GM19372 (cell line): ENCODE measurements around the gene ALAS1.

ENCODE experiments used
- ATAC-seq: cut with Tn5 transposase; IDR thresholded peaks from one replicate; pipeline ENCODE4 v1.9.1; 2021; ENCODE audit warnings: mild to moderate bottlenecking, low read depth, moderate library complexity; ENCODE audit not compliant: unreplicated experiment

ALAS1 gene

GRCh38 chr3:52218937-52219650 is 21.1 kb downstream of the ALAS1 start:
- ATAC-seq, result no peak

GRCh38 chr3:52220380-52221026 is 22.5 kb downstream of the ALAS1 start:
- ATAC-seq, result no peak

DNA sequence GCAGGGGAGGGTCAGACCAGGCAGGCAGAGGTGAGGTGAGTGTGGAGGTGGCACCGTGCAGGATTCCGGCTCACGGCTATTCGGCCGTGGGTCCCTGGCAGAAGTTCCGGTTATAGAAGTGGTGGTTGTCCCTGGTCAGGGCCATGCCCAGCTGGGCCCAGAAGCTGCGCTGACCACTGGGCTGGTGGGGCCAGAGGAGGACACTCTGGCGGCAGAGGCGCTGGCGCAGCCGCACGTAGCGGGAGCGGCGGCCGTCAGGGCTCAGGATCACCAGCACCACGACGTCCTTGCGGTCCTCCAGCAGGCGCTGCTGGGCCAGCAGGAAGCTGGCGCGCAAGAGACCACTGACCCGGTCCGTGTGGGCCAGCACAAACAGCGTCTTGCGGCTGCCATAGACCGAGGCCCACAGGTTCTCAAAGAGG is 23.2 kb downstream of the ALAS1 start:
- no peak for ATAC-seq

DNA sequence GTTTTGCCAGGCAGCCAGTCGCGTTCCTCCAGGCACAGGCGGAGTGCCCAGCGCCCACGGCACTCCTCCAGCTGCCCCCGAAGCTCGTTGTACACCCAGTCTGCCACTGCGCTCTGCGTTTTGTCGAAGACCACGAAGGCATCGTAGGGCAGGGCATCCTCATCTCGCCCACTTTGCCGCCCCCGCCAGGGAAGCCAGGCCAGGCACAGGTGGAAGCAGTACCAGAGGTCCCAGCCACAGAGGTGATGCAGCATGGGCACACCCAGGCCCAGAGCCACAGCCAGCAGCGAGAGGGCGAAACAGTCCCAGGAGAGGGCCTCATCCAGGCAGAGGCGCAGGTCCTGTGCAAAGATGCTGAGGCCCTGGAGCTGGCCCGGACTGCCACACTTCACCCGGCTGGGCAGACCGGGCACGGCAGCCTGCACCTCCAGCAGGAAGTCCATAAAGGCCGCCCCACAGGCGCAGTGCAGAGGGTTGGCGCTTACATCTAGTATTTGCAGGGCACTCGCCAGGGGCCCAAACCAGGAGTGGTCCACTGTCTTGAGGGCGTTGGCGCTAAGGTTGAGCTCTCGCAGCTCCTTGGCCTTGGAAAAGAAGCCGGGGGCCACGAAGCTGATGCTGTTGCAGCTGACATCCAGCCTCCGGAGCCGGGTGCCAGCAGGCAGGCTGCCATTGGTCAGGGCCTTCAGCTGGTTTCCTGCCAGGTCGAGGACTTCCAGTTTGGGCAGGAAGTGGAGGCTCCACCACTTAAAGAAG is 23.8 kb downstream of the ALAS1 start:
- no peak for ATAC-seq

GRCh38 chr3:52222319-52223221 is 24.6 kb downstream of the ALAS1 start:
- no peak for ATAC-seq

DNA sequence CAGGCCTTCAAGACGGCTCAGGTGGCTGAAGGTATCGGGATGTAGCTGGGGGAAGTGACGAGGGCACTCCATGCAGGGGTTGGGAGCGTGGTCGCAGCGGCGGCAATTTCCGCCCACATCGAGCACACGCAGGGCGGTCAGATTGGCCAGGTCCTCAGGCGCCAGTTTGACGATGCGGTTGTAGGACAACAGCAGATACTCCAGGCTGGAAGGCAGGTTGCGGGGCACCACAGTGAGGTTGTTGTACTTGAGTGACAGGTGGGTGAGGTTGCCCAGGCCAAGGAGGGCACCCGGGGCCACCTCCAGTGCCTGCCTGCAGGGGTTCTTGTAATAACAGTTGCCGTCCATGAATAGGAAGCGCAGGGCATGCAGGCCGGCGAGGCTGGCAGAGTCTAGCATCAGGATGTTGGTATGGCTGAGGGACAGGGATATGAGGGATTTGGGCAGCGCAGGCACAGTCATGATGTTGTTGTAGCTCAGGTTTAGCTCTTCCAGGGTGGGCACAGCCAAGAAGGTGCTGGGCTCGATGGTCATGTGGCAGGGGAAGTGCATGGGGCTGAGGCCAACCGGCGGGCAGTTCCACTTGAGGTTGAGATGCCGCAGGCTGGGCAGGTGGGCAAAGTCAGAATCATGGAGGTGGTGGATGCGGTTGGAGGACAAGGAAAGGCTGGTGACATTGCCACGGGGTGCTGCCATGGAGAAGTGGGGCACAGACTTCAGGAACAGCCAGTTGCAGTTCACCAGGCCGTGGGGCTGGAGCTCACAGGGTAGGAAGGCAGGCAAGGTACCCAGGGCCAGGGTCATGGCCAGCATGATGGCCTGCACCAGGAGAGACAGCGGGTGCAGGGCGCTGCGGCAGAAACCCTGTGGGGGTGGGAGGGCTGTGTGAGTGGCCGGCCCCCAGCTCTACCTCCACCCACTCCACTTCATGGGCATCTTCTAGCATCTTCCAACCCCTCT is 25.8 kb downstream of the ALAS1 start:
- no peak for ATAC-seq

DNA sequence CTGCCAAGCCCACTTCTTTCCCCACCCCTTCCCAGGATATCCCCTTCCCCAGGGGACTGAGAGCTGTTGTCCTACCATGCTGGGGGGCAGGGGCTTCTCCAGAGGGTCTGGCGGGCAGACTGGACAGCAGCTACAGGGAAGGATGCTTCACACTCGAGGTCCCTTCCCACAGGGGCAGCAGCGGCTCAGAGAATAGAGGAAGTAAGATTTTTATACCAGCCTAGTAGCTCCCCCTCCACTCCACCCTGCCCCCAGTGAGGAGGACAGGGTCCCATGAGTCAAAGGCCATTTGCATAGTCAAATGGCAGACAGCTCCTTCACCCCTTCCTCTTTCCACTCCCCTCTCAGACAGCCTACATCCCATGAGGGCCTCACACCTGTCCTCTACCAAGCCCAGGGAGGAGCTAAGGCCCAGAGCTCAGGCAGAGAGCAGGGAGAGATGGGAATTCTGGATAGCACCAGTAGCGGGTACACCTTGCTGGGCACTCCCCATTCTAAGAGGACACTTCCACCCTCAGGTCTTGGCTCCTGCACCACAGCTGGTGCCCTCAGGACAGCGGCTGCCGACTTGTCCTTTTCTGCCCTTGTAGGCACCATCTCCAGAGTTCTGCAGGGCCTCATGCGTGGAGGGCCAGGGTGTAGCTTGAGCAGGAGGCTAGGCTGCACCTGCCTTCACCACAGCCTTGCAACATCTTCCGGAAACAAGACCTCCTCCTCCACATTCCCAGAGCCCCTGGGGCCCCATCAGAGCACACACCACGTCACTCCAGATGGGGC is 27.7 kb downstream of the ALAS1 start, which contains the start of gene TLR9:
TLR9 (minus strand) TSS at position 194 of the 777 bp plus-strand sequence; CDS start at position 78, 116 bp downstream.
- peak; percentile 68 for ATAC-seq

GRCh38 chr3:52226229-52226817 is 28.4 kb downstream of the ALAS1 start:
- no peak for ATAC-seq

DNA sequence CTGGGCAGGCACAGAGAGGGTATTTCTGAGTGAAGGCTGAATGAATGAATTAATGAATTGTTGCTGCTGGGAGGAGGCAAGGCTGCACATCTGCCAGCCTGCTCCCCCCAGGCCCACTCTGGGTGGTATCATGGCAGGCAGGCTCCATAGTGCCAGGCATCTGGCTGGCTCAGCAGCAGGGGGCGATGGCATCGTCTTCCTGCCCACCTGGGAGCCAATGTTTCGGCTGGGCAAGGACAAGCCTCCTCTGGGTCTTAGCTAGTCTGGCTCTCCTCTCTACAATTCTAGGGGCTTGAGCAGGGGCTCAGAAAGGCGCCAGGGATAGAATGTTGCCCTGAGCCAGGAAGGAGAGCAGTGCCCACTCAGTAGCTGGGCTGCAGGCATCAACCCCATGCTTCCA is 29.2 kb downstream of the ALAS1 start:
- no peak for ATAC-seq

DNA sequence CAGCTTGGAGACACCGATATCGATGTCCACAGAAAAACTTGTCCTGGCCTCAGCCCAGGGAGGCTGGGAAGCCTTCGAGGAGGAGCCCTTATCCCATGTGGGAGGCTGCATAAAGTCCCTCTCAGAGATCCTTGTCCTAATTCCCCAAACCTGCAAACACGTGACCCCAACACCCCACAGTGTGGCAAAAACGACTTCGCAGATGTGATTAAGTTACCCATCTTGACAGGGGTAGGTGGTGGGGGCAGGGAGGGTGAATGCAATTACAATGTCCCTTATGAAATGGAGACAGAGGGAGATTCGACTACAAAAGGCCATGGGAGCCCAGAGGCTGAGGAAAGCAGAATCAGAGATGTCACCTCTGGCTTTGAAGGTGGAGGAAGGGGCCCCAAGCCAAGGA is 29.8 kb downstream of the ALAS1 start:
- ATAC-seq, result no peak

- ATAC-seq, result no peak
Measured at GRCh38 chr3:52228266-52228665, 30.3 kb downstream of the ALAS1 start.

GRCh38 chr3:52228751-52229291 is 30.9 kb downstream of the ALAS1 start:
- no peak for ATAC-seq

DNA sequence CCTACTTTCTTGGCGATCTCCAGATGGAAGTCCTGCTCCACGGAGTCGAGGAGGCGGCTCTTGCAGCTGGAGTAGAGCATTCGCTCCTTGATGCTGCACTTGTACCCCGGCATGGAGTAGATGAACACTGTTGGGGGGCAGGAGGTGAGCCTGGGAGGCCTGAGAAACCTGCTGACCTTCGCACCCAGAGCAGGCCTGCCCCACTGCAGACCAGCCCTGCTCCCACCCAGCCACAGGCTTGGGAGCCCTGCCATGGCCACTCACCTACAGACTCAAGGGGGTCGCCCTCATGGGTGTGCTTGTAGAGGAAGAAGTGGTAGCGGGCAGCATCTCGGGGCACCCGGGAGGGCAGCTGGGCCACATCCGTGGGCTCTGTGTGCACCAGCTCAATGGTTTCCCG is 31.7 kb downstream of the ALAS1 start:
- no peak for ATAC-seq

- no peak for ATAC-seq
Measured at GRCh38 chr3:52230461-52230860, 32.5 kb downstream of the ALAS1 start.

DNA sequence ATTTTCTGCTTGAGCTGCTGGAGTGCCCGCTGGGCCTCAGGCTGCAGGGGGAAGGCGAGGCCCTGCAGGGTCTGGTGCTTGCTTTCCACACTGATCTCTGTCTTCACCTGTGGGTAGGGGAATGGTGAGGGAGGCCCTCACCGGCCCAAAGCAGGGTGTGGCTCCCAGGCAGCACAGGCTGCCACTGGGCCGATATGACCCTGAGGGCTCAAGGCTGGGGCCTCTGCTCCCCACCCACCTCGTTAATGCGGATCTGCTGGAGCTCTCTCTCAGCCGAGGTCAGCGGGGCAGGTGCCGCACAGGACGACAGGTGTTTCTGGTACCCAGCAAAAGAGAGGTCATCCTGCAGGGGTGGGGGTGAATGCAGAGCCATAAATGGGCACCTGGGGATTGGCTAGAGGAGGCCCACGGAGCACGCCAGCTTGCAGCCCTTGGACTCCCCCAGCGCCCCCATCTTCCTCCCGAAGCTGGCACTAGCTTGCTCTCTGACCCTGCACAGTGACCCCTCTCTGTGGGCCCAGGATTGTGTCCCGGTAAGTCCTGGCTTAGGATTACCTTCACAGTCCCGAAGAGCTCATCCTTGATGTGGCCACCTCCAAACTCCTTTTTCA is 33.0 kb downstream of the ALAS1 start:
- no peak for ATAC-seq

DNA sequence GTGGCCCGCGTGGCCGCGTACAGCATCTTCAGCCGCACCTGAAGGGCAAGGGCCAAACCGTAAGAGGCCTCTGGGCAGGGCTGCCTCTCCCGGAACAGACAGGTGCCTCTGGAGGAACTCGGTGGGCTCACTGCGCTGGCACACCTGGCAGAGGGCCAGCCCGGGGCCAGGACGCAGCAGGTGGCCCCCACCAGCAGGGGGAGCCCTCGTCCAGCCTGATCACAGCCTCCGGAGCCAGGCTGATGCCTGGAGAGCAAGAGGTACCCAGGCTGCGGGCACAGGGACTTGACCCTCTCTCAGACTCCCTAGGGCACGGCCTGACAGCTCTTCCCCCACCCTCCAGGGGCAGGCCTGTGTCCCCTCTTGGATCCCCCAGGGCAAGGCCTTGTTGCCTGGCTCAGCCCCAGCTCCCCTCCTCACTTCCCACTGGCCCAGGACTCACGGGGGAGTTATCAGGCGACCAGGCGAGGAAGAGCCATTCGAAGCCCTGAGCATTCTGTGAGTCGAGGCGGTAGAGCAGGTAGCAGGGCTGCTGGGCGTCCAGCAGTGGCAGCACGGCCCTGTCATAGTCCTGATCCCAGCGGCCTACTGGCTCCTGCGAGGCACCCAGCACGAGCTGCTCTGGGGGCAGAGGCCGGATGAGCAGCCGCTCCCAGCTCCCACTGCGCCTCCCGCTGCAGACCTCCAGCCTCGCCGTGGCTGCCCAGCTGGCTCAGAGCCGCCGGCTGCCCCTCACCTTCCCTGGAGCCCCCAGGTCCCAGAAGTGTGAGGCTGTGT is 33.7 kb downstream of the ALAS1 start:
- ATAC-seq, result no peak
